ENCODE measurements around the gene TUT1.

TUT1 gene

GRCh38 chr11:62604460-62605120 lies 13.3 kb upstream of the TUT1 start:
- DNase-seq (ENCODE audit: low read depth), result no peak
- no peak overlapping the region for H3K4me3 ChIP-seq (ENCODE audit: low read depth, low read length)
- no peak for TF ChIP-seq CTCF (IDR thresholded peaks at IDR 0.05; ENCODE audit: control insufficient read depth, extremely low read depth, insufficient read depth)

- DNase-seq (ENCODE audit: low read depth), result no peak
- no peak overlapping the region for H3K4me3 ChIP-seq (ENCODE audit: low read depth, low read length)
- no peak for TF ChIP-seq CTCF (IDR thresholded peaks at IDR 0.05; ENCODE audit: control insufficient read depth, extremely low read depth, insufficient read depth)
Observed at GRCh38 chr11:62603776-62604299, 12.5 kb upstream of the TUT1 start.

GRCh38 chr11:62603072-62603408 lies 11.7 kb upstream of the TUT1 start:
- H3K4me3 ChIP-seq (ENCODE audit: low read depth, low read length), result peak overlapping the region; percentile 99
- TF ChIP-seq CTCF (IDR thresholded peaks at IDR 0.05; ENCODE audit: control insufficient read depth, extremely low read depth, insufficient read depth), result no peak

GRCh38 chr11:62602141-62603071 lies 11.1 kb upstream of the TUT1 start:
- peak overlapping the region; percentile 99 for H3K4me3 ChIP-seq (ENCODE audit: low read depth, low read length)
- no peak for TF ChIP-seq CTCF (IDR thresholded peaks at IDR 0.05; ENCODE audit: control insufficient read depth, extremely low read depth, insufficient read depth)
- DNase-seq (ENCODE audit: low read depth), result no peak

More at GRCh38 chr11:62603072-62603408, 11.7 kb upstream of the TUT1 start:
- no peak for DNase-seq (ENCODE audit: low read depth)

GRCh38 chr11:62601372-62602140 lies 10.2 kb upstream of the TUT1 start, which contains the start of gene MTA2:
Gene MTA2, minus strand, starts transcription at chr11:62601865. Its CDS starts 415 bp downstream, at chr11:62601450.
- TF ChIP-seq CTCF (IDR thresholded peaks at IDR 0.05; ENCODE audit: control insufficient read depth, extremely low read depth, insufficient read depth), result no peak
- peak; percentile 93 for DNase-seq (ENCODE audit: low read depth)
- peak within 1 kb of the TSS; percentile 99 for H3K4me3 ChIP-seq (ENCODE audit: low read depth, low read length)

DNA sequence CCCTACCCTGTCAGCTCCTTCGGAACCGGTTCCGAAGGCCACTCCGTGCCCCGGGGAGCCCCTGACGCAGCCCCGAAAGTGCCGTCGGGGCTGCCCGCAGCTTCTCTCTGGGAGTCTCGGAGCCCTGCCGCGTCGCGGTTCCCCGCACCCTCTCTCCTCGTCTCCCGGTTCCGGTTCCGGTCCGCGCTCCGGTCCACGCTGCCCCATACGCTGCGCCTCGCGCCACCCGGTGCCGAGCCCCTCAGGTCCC lies 9.7 kb upstream of the TUT1 start:
- peak overlapping the region; percentile 99 for H3K4me3 ChIP-seq (ENCODE audit: low read depth, low read length)
- TF ChIP-seq CTCF (IDR thresholded peaks at IDR 0.05; ENCODE audit: control insufficient read depth, extremely low read depth, insufficient read depth), result no peak
- no peak for DNase-seq (ENCODE audit: low read depth)

Measured in LNCaP clone FGC (cell line).